ENCODE data around the gene ZNF296.

DNA sequence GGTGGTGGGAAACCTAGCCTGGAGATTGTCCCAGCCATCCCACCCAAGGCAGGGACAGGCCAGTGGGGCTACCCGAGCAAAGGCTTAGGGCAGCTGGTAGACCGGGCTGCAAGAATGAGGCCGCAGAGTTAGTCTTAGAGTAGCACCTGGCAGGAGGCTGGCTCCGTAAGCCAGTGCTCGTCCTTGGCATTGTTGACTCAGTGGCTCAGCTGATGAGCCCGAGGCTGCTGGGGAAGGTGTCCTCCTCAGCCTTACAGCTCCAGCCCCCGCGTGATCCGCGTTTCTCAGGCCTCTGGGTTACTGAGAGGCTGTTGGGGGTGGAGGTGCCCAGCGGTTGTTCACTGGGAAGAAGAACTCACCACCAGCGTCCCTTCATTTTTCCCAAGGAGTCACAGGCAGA is 41.4 kb upstream of the ZNF296 start:
- TF ChIP-seq POLR2AphosphoS5 (IDR thresholded peaks at IDR 0.05; ENCODE audit: low read depth, low read length) (no peak), POLR2A (IDR thresholded peaks at IDR 0.05; ENCODE audit: low read depth, low read length) (no peak), TAF1 (IDR thresholded peaks at IDR 0.05; ENCODE audit: borderline replicate concordance, low read depth, low read length) (no peak)

Measured in GM12892 (cell line).